K562 (cell line): ENCODE results near the gene TUBA3C. TPM values are rescaled to one million over a fixed set of nuclear protein-coding genes. Genes with fewer than 3 reads are reported as not detected.

Experiments
- ATAC-seq: fragments of 200-7000 bp; cut with Tn5 transposase; 3 replicates; pipeline ENCODE4 v1.9.1; 2020; ENCODE audit warnings: moderate library complexity
- BruUV-seq: library from RNA; stranded (reverse); fragments of 400-500 nt; replicated peaks from 2 replicates; lab custom pipeline; 2021; lab: Mats Ljungman, UMichigan
- CTCF ChIA-PET: fragments of 300-600 bp; formaldehyde crosslinking; extraction: SDS; loops from one replicate; lab custom pipeline; 2021; ENCODE audit warnings: low intra/inter-chr PET ratio; lab: Yijun Ruan, JAX
- POLR2A ChIA-PET: fragments of 300-600, 350-650 bp; sonication (Branson Sonifier 250); formaldehyde crosslinking; extraction: SDS; loops from one replicate; lab custom pipeline; 2021; ENCODE audit warnings: antibody characterized with exemption, inconsistent platforms; lab: Yijun Ruan, JAX
- DNase-seq, 4 experiments: peaks; one replicate each; pipeline versions ENCODE4 v3.0.0 to v3.0.0-alpha.2; 2011 to 2018; ENCODE audit warnings: low spot score in 3 of 4, mixed read lengths in 3 of 4; ENCODE audit errors: extremely low read depth in 1 of 4
- FAIRE-seq: peaks from 2 replicates; lab custom pipeline; 2011; peaks lifted over from hg19 to GRCh38; lab: Jason Lieb, UNC
- H2AFZ ChIP-seq: 2 replicates; pipeline ENCODE4 v1.6.0; 2011; ENCODE audit warnings: low read depth, low read length, control low read depth, inconsistent platforms
- H3K27ac ChIP-seq: fragments of 200-600 bp; 3 replicates; pipeline ENCODE4 v1.8.0; 2011; ENCODE audit warnings: low read depth, mild to moderate bottlenecking, control low read depth, inconsistent platforms, low read length, moderate library complexity, mixed read lengths; ENCODE audit errors: extremely low read depth
- H3K27me3 ChIP-seq, 2 experiments: fragments of 300-600 bp in 1 of 2; 2 replicates in 1 of 2; 3 replicates in 1 of 2; pipeline versions ENCODE4 v1.6.0 to v1.8.0; 2011; ENCODE audit warnings: inconsistent platforms in 2 of 2, low read length in 2 of 2, mild to moderate bottlenecking in 1 of 2, mixed read lengths in 1 of 2, moderate library complexity in 1 of 2; ENCODE audit not compliant: control insufficient read depth in 2 of 2, insufficient read depth in 2 of 2
- H3K36me3 ChIP-seq: fragments of 300-600 bp; 3 replicates; pipeline ENCODE4 v1.8.0; 2011; ENCODE audit warnings: mild to moderate bottlenecking, low read length, inconsistent platforms; ENCODE audit not compliant: control insufficient read depth, insufficient read depth
- H3K4me1 ChIP-seq, 2 experiments: fragments of 200-600 bp in 1 of 2; replicated peaks in 1 of 2; 2 replicates in 1 of 2; 3 replicates in 1 of 2; pipeline versions ENCODE4 v1.5.1 to v1.8.0; 2011; ENCODE audit warnings: inconsistent platforms in 2 of 2, low read length in 2 of 2, mild to moderate bottlenecking in 1 of 2, mixed read lengths in 1 of 2, moderate library complexity in 1 of 2; ENCODE audit not compliant: control insufficient read depth in 2 of 2, insufficient read depth in 2 of 2
- H3K4me2 ChIP-seq: 2 replicates; pipeline ENCODE4 v1.6.1; 2011; ENCODE audit warnings: low read length, control low read depth, inconsistent platforms, mixed read lengths; ENCODE audit not compliant: insufficient read depth
- H3K4me3 ChIP-seq: fragments of 200-600 bp; sonication (generic), shearing (Covaris generic); 2 replicates; pipeline ENCODE4 v1.5.1; 2016; ENCODE audit warnings: control low read depth, inconsistent platforms
- H3K79me2 ChIP-seq: fragments of 200-600 bp; 3 replicates; pipeline ENCODE4 v1.8.0; 2011; ENCODE audit warnings: low read length, inconsistent platforms; ENCODE audit not compliant: control insufficient read depth, insufficient read depth
- H3K9ac ChIP-seq, 2 experiments: 2 replicates each; pipeline versions ENCODE4 v1.6.0 to v1.6.1; 2011; ENCODE audit warnings: low read depth in 2 of 2, low read length in 2 of 2, control low read depth in 1 of 2, inconsistent platforms in 1 of 2, mild to moderate bottlenecking in 1 of 2, mixed read lengths in 1 of 2; ENCODE audit not compliant: insufficient read depth in 1 of 2
- H3K9me1 ChIP-seq: one replicate; pipeline ENCODE4 v1.6.0; 2011; ENCODE audit warnings: inconsistent platforms, mild to moderate bottlenecking, low read length, moderate library complexity; ENCODE audit not compliant: control insufficient read depth, insufficient read depth
- H3K9me3 ChIP-seq: replicated peaks from 2 replicates; pipeline ENCODE4 v1.5.1; 2011; ENCODE audit warnings: low read depth, low read length, inconsistent platforms; ENCODE audit not compliant: control insufficient read depth, insufficient read depth
- H4K20me1 ChIP-seq: replicated peaks from 2 replicates; pipeline ENCODE4 v1.6.1; 2011; ENCODE audit warnings: low read length, inconsistent platforms, mixed read lengths; ENCODE audit not compliant: control insufficient read depth, insufficient read depth
- E2F3 ChIP-seq: fragments of 250-450 bp; sonication (Bioruptor Pico); IDR thresholded peaks from 2 replicates; pipeline ENCODE4 v1.4.0; 2020; ENCODE audit warnings: mild to moderate bottlenecking
- EP300 ChIP-seq: IDR thresholded peaks from 2 replicates; pipeline ENCODE4 v1.6.1; 2012; ENCODE audit warnings: low read length, improper control_type of control experiment
- MITF ChIP-seq: IDR thresholded peaks from 2 replicates; pipeline ENCODE4 v1.6.1; 2014; ENCODE audit warnings: antibody characterized with exemption
- NFYB ChIP-seq: IDR thresholded peaks from 2 replicates; pipeline ENCODE4 v1.6.1; 2011; ENCODE audit warnings: mild to moderate bottlenecking, moderate library complexity; ENCODE audit not compliant: insufficient read length; ENCODE audit errors: extremely low read depth
- ZNF583 ChIP-seq: fragments of 250-450 bp; sonication (Bioruptor Pico); IDR thresholded peaks from 2 replicates; pipeline ENCODE4 v1.4.0; 2020
- WGBS: fragments of 100-300 bp; shearing (Covaris generic); methylation state at CpG from one replicate; pipeline ENCODE4 v1.1.6; 2016; ENCODE audit warnings: low coverage, mixed read lengths; ENCODE audit not compliant: insufficient coverage; ENCODE audit errors: missing lambda C conversion rate; 5-methylcytosine and 5-hydroxymethylcytosine counted together
- in situ Hi-C: fragments of 300-500 bp; cut with MboI; formaldehyde crosslinking; loops from 4 replicates; pipeline ENCODE4 v1.15.0; 2018; ENCODE audit warnings: inconsistent platforms, mixed read lengths
- intact Hi-C: fragments of 100-400 bp; cut with micrococcal nuclease; formaldehyde crosslinking; loops from 2 replicates; pipeline ENCODE4 v1.14.2; 2022
- polyA plus RNA-seq, 8 experiments: library from polyadenylated mRNA; depleted of rRNA in 4 of 8; stranded (reverse) in 5 of 8; unstranded in 3 of 8; fragments of >200 nt; fragmentation: Nextera tagmentation in 2 of 8; fragmentation: Illumina TruSeq in 1 of 8; extraction: Ambion mirVana in 2 of 8; extraction: Trizol in 1 of 8; gene quantifications; 2 replicates each; pipeline versions ENCODE4 v1.2.1 to v1.2.3, GENCODE V29; 2011 to 2014; ENCODE audit warnings: inconsistent platforms in 1 of 8, missing spikeins in 1 of 8
- total RNA-seq, 7 experiments: library from RNA; depleted of rRNA in 6 of 7; stranded (reverse); fragments of >200 nt in 6 of 7; fragmentation: Illumina TruSeq in 2 of 7; extraction: Trizol in 2 of 7; gene quantifications; 2 replicates each; pipeline versions ENCODE4 v1.2.1 to v1.2.3, GENCODE V29; 2011 to 2021; ENCODE audit warnings: low replicate concordance in 1 of 7
- TF ChIP-seq, protein P1 (sequence below): sonication (generic); formaldehyde crosslinking; IDR thresholded peaks from 2 replicates; pipeline ENCODE4 v1.8.0; 2022; ENCODE audit warnings: mild to moderate bottlenecking, missing genetic modification reagents

The TUBA3C gene
- total and polyA plus RNA-seq, 9 of the 15 experiments (the other 6 are each of a cell fraction or from before 2014, with no cell fraction given) = 0.10 to 4.2 (median 2.2) TPM

- TF ChIP-seq E2F3 (no peak), MITF (no peak)
Observed at GRCh38 chr13:19173752-19174151, 7.9 kb downstream of the TUBA3C start (continued).

DNA sequence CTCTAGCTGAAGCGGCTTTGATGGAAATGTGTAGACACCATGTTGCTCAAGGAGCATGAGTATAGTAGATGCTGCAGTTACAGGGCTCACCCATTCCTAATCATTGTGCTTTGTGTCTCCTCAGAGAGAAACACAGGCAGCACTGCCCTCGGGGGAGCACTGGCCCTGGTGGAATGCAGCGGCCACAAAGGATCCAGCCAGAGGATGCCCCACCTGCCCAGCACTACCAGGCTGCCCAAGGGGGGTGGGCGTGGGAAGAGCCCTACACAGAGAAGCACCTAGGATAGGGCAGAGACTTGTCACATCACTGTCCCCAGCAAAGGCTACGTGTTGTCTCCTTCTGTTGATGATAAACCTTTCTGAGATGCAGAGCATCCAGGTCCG is 9.0 kb downstream of the TUBA3C start:
- no TSS peak for BruUV-seq
- Histone ChIP-seq H3K4me2 (no peak overlapping the region), H3K27ac (no peak overlapping the region), H2AFZ (no peak overlapping the region), H3K27me3 (no peaks in the 10 kb centered on the region; a peak in 1 of 5 replicates), H3K79me2 (no peaks in the 10 kb centered on the region), H3K4me3 (no peak overlapping the region), H3K9me3 (no peaks in the 10 kb centered on the region), H3K36me3 (no peaks in the 10 kb centered on the region), H3K9ac (no peak overlapping the region), H3K4me1 (no peaks in the 10 kb centered on the region), H3K9me1 (no peaks in the 10 kb centered on the region), H4K20me1 (no peaks in the 10 kb centered on the region)
- ChIA-PET CTCF (no interaction called here), POLR2A (no interaction called here)
- no peak for ATAC-seq
- in situ Hi-C loops (no loop called here), intact Hi-C loops (no loop called here)
- no peak for DNase-seq
- FAIRE-seq = no peak
- WGBS = 2% methylated on average over 5 of the region's 6 CpGs
- no peak for TF ChIP-seq NFYB
- TF ChIP-seq EP300 = no peak
- TF ChIP-seq, protein P1, sequence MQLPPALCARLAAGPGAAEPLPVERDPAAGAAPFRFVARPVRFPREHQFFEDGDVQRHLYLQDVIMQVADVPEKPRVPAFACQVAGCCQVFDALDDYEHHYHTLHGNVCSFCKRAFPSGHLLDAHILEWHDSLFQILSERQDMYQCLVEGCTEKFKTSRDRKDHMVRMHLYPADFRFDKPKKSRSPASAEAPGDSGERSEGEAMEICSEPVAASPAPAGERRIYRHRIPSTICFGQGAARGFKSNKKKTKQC (CRISPR knock-in tag) = no peak
- TF ChIP-seq ZNF583 (CRISPR knock-in tag) = no peak
